Eye (tissue), 1 donor: ENCODE measurements around the gene ACTN1.

Experiments
- DNase-seq: peaks from one replicate; pipeline ENCODE4 v3.0.0-alpha.2; 2015

ACTN1 gene

DNA sequence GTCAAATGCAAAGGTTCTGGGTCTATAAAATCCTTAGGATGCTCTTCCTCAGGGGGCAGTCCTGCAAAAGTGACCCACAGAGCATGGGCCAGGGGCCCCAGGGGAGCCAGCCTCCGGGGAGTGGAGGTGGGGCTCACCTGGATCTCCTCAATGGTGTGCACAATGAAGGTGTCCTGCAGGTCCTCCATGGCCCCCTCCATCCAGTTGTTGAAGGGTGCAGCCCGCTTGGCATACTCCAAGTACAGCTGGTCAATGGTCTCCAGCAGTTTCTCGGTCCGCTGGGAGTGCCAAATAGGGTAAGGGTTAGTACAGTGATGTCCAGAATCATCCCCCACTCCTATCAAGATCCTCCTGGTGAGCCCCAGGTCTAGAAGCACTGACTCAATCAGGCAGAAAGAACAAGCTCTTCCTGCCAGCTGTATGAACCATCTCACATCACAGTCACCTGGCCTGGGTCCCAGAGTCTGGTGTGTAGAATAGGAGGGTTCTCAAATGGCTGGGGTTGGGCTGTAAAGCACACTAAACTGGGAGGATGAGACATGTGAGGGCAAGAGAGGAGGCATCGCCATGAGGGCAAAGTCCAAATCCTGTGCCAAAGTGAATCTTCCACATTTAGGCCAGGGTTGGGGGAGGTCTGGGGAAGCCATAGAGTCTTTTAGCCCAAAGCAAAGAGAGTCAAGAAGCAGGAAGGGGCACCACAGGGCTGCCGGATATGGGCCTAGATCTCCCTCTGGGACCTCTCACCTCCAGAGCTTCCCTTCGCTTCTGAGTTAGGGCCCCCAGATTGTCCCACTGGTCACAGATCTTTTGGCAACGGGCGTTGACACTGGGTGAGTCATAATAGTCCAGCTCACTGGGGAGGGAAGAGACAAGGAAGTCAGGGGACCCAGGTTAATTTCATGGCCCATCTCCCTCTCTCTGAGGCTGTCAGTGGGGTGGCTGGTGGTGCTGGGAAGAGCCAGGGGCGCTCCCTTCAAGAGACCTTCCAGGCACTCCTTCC lies 94.8 kb downstream of the ACTN1 start:
- no peak for DNase-seq

DNA sequence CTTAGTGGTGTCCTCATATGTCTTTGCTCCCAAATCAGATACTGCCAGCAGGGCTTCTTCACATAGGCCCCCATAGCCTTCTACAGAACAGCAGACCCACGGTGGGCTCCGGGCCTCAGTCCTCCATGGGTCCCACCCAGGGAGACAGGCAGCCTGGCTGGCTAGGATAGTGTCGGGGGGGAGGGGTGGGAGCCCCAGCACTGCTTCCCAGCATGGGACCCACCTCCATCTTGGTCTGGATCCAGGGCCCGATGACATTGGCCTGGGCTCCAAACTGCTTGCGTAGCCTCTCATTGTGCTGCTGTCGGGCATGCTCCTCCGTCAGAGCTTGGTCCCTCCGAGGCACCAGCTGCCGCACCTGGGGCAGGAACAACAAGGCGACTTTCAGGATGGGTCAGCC lies 96.9 kb downstream of the ACTN1 start:
- DNase-seq = no peak

GRCh38 chr14:68881396-68881795 lies 97.7 kb downstream of the ACTN1 start:
- no peak for DNase-seq

DNA sequence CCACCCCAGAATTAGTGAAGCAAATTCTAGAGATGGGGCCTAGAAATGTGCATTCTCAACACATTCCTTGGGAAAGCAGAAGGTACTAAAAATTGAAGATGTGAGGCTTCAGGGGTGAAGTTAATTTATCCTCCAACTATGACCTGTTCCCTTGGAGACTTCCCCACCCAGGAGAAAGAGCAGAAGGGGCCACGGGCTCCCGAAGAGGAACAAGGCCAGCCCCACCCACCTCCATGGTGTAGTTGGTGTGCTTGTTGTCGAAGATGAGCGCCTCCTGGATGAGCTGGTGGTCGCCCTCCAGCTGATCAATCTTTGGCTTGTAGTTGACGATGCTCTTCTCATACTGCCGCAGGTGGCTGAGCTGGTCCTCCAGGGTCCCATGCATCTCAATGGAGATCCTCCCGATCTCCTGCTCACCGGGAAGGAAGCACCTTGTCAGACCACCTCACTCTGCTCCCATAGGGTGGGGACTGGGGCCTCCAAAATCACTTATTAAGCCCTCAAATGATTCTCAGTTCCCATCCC lies 98.5 kb downstream of the ACTN1 start:
- DNase-seq = no peak

DNA sequence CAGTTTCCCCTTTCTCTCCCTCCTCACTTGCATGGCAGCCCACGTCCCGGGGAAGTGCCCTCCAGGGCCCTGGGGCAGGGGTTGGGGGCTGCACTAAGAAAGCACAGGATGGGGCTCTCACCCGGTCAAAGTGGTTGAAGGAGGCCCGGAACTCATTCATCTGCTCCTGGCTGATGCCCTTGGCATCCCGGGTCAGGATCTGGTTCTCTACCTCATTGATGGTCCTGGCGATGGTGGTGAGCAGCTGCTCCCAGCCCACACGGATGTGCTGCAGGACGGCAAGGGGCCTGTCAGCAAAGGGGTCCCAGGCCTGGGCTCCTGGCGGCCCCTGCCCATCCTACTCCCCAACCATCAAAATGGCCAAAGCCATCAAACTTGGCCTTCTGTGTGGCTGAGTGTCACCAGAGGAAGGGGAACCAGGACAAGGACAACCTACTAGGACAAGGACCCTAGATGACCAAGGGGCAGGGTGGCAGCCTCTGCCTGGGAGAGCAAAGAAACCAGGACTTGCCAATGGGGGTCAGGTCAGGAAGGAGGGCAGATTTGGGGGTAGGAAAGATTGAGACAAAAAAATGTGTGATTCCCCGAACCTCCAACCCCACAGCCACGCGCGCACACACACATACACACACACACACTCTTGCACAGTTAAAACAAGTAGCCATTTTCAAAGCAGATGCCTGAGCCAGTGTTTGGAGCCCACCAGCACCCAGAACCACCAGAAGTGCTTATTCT lies 99.1 kb downstream of the ACTN1 start:
- DNase-seq = no peak

DNA sequence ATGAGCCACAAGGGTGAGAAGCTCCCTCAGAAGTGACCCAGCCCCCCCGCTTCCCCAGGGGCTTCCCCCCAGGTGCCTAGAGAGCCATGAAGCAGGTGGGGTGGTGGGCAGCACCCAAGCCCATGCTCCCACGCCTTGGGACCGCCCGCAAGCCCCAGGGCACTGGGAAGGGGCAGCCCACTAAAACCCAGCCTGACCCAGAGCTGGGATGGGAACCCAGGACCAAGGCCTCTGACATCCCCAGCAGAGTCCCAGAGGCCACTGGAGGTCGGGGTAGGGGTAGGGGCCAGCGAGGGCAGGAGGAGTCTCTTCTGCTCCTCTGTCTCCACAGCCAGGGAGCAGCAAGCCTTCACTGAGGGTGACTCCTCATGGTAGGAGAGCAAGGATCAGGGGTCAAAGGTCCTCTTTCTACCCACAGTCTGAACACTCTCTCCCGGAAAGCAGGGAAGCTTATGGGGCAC lies 99.8 kb downstream of the ACTN1 start:
- no peak for DNase-seq

DNA sequence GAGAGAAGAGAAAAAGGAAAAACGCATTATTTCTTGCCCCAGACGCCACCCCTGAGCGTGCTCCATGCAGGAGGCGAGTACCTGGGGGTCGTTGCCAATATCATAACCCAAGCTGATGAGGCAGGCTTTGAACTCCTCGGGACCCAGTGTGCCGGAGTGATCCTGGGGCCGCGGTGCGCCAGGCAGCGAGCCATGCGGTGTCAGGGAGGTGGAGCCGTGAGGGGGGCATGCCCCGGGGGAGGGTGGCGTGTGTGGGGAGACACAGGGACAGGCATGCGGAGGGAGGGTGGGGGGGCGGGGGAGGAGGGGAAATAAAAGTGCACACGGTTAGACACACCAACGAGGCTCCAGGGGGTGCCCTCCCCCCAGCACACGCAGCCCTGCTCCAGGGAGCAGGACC lies 100.2 kb downstream of the ACTN1 start:
- no peak for DNase-seq

DNA sequence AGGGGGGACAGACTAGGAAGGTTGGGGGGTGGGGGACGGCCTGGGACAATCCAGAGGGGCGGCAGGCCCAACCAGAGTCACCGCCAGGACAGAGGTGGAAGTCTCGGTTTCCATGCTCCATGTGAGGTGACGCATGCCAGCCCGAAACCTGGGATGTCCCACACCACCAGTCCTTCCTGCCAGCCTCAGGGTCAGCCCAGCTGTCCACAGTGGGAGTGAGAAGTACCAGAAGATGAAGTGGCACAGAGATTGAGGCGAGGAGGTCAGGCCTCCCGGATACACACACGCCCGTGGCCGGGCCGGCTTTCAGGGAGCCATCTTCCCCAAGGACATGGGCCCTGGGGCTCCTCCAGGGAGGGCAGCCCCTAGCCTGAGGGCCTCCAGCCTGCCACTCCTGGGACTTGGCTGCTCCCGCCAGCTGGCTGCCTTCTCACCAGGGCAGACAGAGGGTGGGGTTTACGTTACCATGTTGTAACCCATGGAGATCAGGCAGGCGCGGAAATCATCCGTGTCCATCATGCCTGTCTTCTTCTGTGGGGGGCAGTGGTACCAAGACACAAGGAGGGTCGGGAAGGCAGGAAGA lies 101.0 kb downstream of the ACTN1 start:
- DNase-seq = no peak

GRCh38 chr14:68876976-68877375 lies 102.1 kb downstream of the ACTN1 start:
- no peak for DNase-seq

DNA sequence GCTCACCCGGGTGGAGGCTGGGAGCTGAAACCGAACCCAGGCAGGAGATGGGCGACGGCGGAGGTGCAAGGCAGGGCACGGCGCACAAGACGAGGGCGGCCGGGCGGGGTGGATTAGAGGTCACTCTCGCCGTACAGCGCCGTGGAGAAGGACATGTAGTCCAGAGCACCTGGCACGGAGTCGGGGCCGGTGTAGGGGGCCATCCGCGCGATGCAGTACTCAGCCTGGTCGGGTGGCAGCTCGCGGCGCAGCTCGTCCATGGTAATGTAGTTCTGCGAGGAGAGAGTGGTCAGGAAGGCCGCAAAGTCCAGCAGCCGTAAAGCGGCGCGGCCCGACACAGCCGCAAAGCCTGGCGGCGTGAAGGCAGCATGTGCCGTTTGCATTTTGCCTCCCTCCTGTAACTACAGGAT lies 104.4 kb downstream of the ACTN1 start:
- no peak for DNase-seq

DNA sequence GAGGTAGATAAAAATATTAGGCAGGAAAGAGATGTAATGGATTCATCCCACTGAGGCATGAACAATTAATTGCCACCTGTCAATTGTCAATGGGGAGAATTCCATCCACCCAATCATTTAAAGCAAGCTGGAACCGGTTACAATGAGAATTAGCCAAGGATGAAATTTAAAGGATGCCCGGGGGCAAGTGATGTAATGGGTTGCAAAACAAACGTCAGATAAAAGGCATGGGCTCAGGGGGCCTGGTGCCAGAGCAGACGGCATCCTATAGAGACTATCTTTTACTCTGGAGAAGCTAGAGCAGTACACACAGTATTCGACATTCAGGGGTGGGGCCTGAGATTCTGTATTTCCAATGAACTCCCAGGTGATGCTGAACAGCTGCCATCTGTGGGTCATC lies 105.7 kb downstream of the ACTN1 start:
- peak; percentile 63 for DNase-seq

GRCh38 chr14:68871392-68871791 lies 107.7 kb downstream of the ACTN1 start:
- DNase-seq = no peak

DNA sequence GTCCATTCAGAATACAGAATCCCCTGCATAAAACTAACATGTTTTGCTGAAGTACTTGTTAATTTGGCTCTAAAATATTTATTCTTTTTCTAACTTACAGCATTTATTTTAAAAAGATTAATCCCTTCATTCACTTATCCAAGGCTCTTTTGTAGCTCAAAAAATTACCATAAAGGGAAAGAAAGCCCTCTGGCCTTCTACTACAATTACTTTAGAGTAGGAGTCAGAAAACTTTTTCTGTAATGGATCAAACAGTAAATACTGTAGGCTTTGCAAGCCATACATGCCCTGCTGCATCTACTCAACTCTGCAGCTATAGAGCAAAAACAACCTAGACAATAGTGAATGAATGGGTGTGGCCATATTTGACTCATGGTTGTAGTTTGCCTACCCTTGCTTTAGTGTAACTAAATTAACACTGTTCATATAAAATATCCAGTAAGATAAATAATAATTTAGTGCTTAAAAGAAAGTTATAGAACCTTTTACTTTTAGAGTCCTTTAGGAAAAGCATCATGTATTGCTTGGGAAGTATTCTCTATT lies 112.0 kb downstream of the ACTN1 start:
- no peak for DNase-seq

- no peak for DNase-seq
Observed at GRCh38 chr14:68865542-68865941, 113.6 kb downstream of the ACTN1 start.

DNA sequence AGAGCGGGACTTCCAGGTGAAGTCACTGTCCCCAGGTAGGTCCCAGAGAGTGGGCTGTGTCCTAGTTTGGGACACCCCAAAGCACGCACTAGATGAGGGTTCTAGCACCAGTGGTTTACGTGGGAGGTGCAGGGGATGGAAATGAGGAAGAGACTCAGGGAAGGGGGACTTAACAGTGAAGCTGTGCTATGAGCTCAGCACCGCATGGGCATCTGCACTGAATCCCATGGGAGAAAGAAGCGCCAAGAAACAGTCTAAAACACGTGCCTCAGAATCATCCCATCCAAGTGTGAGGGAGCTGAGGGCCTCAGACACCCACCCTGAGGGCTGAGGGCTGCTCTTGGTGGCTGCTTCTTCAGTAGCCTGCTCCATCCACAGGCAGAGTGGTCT lies 114.7 kb downstream of the ACTN1 start:
- DNase-seq = no peak

GRCh38 chr14:68863610-68864360 lies 115.3 kb downstream of the ACTN1 start:
- no peak for DNase-seq

DNA sequence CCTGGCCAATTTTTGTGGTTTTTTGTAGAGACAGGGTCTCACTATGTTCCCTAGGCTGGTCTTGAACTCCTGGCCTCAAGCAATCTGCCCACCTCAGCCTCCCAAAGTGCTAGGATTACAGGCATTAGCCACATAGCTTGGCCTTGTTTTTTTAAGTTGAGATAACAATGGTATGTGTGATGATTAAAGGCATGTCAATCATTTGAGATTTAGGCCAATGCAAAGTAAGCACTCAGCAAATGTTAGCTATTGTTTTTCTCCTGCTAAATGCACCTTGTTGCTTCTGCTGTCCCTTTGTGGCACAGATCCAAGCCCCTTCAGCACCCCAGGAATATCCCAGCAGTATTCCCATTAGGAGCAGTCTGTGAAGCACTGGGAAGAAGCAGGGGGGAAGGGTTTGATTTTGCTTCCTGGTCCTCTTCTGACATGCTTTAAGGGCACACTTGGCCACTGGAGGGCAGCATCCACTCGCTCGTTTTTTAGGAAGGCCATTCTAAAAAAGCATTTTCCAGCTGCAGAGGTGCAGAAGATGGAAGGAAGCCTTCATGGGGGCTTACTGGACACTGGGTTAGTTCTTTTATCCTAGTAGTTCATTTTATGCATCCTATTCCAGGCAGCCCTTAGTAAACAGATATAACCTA lies 116.0 kb downstream of the ACTN1 start:
- peak; percentile 93 for DNase-seq

GRCh38 chr14:68860771-68861170 lies 118.3 kb downstream of the ACTN1 start:
- DNase-seq = no peak

- no peak for DNase-seq
Observed at GRCh38 chr14:68857516-68858070, 121.5 kb downstream of the ACTN1 start.

- DNase-seq = peak; percentile 20
Observed at GRCh38 chr14:68856572-68856971, 122.5 kb downstream of the ACTN1 start.

GRCh38 chr14:68854421-68854820 lies 124.7 kb downstream of the ACTN1 start:
- DNase-seq = no peak
